ENCODE results near the gene HSPB9. TPM values are rescaled to one million over a fixed set of nuclear protein-coding genes. Genes with fewer than 3 reads are reported as not detected.

HSPB9 gene
- total RNA-seq, 2 donors from 2014 or later = 0.22 TPM; not detected in 1

- Mint-ChIP-seq H3K27me3 (ENCODE audit: insufficient read depth) (peaks cover 35% of the 10 kb centered on the region), H3K4me3 (no peak overlapping the region), H3K36me3 (ENCODE audit: low read depth) (no peaks in the 10 kb centered on the region), H3K4me1 (peaks cover 24% of the 10 kb centered on the region), H3K27ac (no peak overlapping the region), H3K9me3 (no peaks in the 10 kb centered on the region)
- Histone ChIP-seq H3K9me3 (ENCODE audit: control insufficient read depth, low read length) (no peaks in the 10 kb centered on the region), H3K36me3 (ENCODE audit: control insufficient read depth, insufficient read depth, low read length) (no peaks in the 10 kb centered on the region), H3K4me1 (ENCODE audit: control insufficient read depth, insufficient read depth, low read length) (peaks cover 3% of the 10 kb centered on the region), H3K4me3 (ENCODE audit: low read length) (no peak overlapping the region), H3K9ac (ENCODE audit: extremely low read depth, low read length, poor library complexity, severe bottlenecking) (no peak overlapping the region), H3K27me3 (ENCODE audit: control insufficient read depth, insufficient read depth, low read length, poor library complexity, severe bottlenecking) (peaks cover 26% of the 10 kb centered on the region), H3K27ac (ENCODE audit: low read depth, low read length) (no peak overlapping the region)
- 79 to 92% methylated on average over 2 to 6 of the region's 6 CpGs for WGBS, 2 experiments (ENCODE audit: insufficient coverage in 1 of 2, insufficient read length in 1 of 2)
- no peak for TF ChIP-seq CTCF (conservative IDR thresholded peaks at IDR 0.05)
- DNase-seq = no peak
Observed at GRCh38 chr17:42092939-42093338, 29.7 kb upstream of the HSPB9 start.

GRCh38 chr17:42094375-42095069, 28.1 kb upstream of the HSPB9 start:
- no peaks in the 10 kb centered on the region for H3K9me3 Mint-ChIP-seq

GRCh38 chr17:42096360-42097111, 26.1 kb upstream of the HSPB9 start:
- no peak overlapping the region for H3K4me3 Mint-ChIP-seq
- TF ChIP-seq CTCF (conservative IDR thresholded peaks at IDR 0.05) = peak; percentile 19
- peaks cover 42% of the 10 kb centered on the region for H3K27me3 Mint-ChIP-seq (ENCODE audit: insufficient read depth)
- H3K27ac Mint-ChIP-seq = no peak overlapping the region
- H3K9me3 ChIP-seq (ENCODE audit: control insufficient read depth, low read length) = no peaks in the 10 kb centered on the region
- no peak overlapping the region for H3K4me3 ChIP-seq (ENCODE audit: low read length)
- H3K4me1 ChIP-seq (ENCODE audit: control insufficient read depth, insufficient read depth, low read length) = peaks cover 6% of the 10 kb centered on the region
- H3K27me3 ChIP-seq (ENCODE audit: control insufficient read depth, insufficient read depth, low read length, poor library complexity, severe bottlenecking) = peaks cover 38% of the 10 kb centered on the region
- no peaks in the 10 kb centered on the region for H3K36me3 ChIP-seq (ENCODE audit: control insufficient read depth, insufficient read depth, low read length)
- H3K27ac ChIP-seq (ENCODE audit: low read depth, low read length) = no peak overlapping the region
- 77% methylated on average over 6 to 8 of the region's 8 CpGs for WGBS, 2 experiments (ENCODE audit: insufficient coverage in 1 of 2, insufficient read length in 1 of 2)
- DNase-seq = peak; percentile 62
- no peak overlapping the region for H3K9ac ChIP-seq (ENCODE audit: extremely low read depth, low read length, poor library complexity, severe bottlenecking)
- H3K36me3 Mint-ChIP-seq (ENCODE audit: low read depth) = no peaks in the 10 kb centered on the region
- no peaks in the 10 kb centered on the region for H3K9me3 Mint-ChIP-seq
- H3K4me1 Mint-ChIP-seq = peaks cover 19% of the 10 kb centered on the region

More at GRCh38 chr17:42094375-42095069, 28.1 kb upstream of the HSPB9 start:
- H3K9me3 ChIP-seq (ENCODE audit: control insufficient read depth, low read length) = no peaks in the 10 kb centered on the region
- peaks cover 38% of the 10 kb centered on the region for H3K27me3 ChIP-seq (ENCODE audit: control insufficient read depth, insufficient read depth, low read length, poor library complexity, severe bottlenecking)
- H3K9ac ChIP-seq (ENCODE audit: extremely low read depth, low read length, poor library complexity, severe bottlenecking) = no peak overlapping the region
- Mint-ChIP-seq H3K27ac (no peak overlapping the region), H3K27me3 (ENCODE audit: insufficient read depth) (peaks cover 43% of the 10 kb centered on the region), H3K4me3 (no peak overlapping the region), H3K36me3 (ENCODE audit: low read depth) (no peaks in the 10 kb centered on the region), H3K4me1 (peaks cover 22% of the 10 kb centered on the region)
- H3K27ac ChIP-seq (ENCODE audit: low read depth, low read length) = no peak overlapping the region
- no peak for TF ChIP-seq CTCF (conservative IDR thresholded peaks at IDR 0.05)
- H3K4me1 ChIP-seq (ENCODE audit: control insufficient read depth, insufficient read depth, low read length) = peaks cover 6% of the 10 kb centered on the region
- H3K4me3 ChIP-seq (ENCODE audit: low read length) = no peak overlapping the region
- 89 to 91% methylated on average over 10 to 12 of the region's 12 CpGs for WGBS, 2 experiments (ENCODE audit: insufficient coverage in 1 of 2, insufficient read length in 1 of 2)
- no peak for DNase-seq
- H3K36me3 ChIP-seq (ENCODE audit: control insufficient read depth, insufficient read depth, low read length) = no peaks in the 10 kb centered on the region
